Spleen (tissue), 11 donors: ENCODE results near the gene CACNA2D4. TPM values are rescaled to one million over a fixed set of nuclear protein-coding genes. Genes with fewer than 3 reads are reported as not detected.

Experiments used
- DNase-seq: peaks from one replicate; pipeline ENCODE4 v3.0.0-alpha.2; 2020
- H3K27ac ChIP-seq, 8 donors: fragments of 200-600 bp; sonication (generic) in 7 of 8; 1 replicate in 4 of 8; 2 replicates in 4 of 8; pipeline versions ENCODE4 v1.5.0 to v1.8.0; 2016 to 2021; ENCODE audit warnings: inconsistent platforms in 4 of 8, mild to moderate bottlenecking in 4 of 8, moderate library complexity in 1 of 8
- H3K27me3 ChIP-seq, 7 donors: fragments of 200-600 bp; sonication (generic) in 6 of 7; replicated peaks in 1 of 7; 1 replicate in 4 of 7; 2 replicates in 3 of 7; pipeline versions ENCODE4 v1.5.0 to v1.8.0; 2016 to 2021; ENCODE audit warnings: inconsistent platforms in 3 of 7, mild to moderate bottlenecking in 1 of 7
- H3K36me3 ChIP-seq, 6 donors: fragments of 200-600 bp; sonication (generic) in 5 of 6; 1 replicate in 4 of 6; 2 replicates in 2 of 6; pipeline versions ENCODE4 v1.5.0 to v1.8.0; 2016 to 2021; ENCODE audit warnings: inconsistent platforms in 2 of 6
- H3K4me1 ChIP-seq, 6 donors: fragments of 200-600 bp; sonication (generic) in 5 of 6; 1 replicate in 3 of 6; 2 replicates in 3 of 6; pipeline versions ENCODE4 v1.5.0 to v1.8.0; 2016 to 2021; ENCODE audit warnings: inconsistent platforms in 3 of 6
- H3K4me3 ChIP-seq, 8 donors: fragments of 200-600 bp; sonication (generic) in 7 of 8; 1 replicate in 4 of 8; 2 replicates in 4 of 8; pipeline versions ENCODE4 v1.5.0 to v1.8.0; 2016 to 2021; ENCODE audit warnings: inconsistent platforms in 4 of 8, mild to moderate bottlenecking in 4 of 8, moderate library complexity in 2 of 8
- H3K9me3 ChIP-seq, 8 donors: fragments of 200-600 bp; sonication (generic) in 7 of 8; 1 replicate in 4 of 8; 2 replicates in 4 of 8; pipeline versions ENCODE4 v1.5.0 to v1.8.0; 2016 to 2021; ENCODE audit warnings: inconsistent platforms in 4 of 8
- POLR2A ChIP-seq, 3 donors: fragments of 450-650 bp; IDR thresholded peaks; one replicate each; pipeline ENCODE4 v1.5.1; 2017; ENCODE audit warnings: antibody characterized with exemption in 3 of 3, mild to moderate bottlenecking in 1 of 3
- POLR2AphosphoS5 ChIP-seq, 3 donors: sonication (generic); formaldehyde crosslinking; IDR thresholded peaks; one replicate each; pipeline ENCODE4 v1.5.1; 2017; ENCODE audit warnings: antibody characterized with exemption in 3 of 3
- WGBS, 5 donors: extraction: QIAGEN DNeasy Blood & Tissue Kit in 3 of 5; methylation state at CpG; one replicate each; pipeline versions ENCODE4 v1.1.5 to v1.1.7; 2013 to 2018; 5-methylcytosine and 5-hydroxymethylcytosine counted together
- intact Hi-C: fragments of 100-400 bp; cut with DNase I; formaldehyde crosslinking; loops from one replicate; pipeline ENCODE4 v1.15.0; 2023; ENCODE audit warnings: low total_unique reads
- polyA plus RNA-seq, 3 donors: library from polyadenylated mRNA; stranded (reverse); fragments of 200-250 nt; gene quantifications; one replicate each; pipeline ENCODE4 v1.2.1, GENCODE V29; 2013
- total RNA-seq, 7 donors: library from RNA; depleted of rRNA in 3 of 7; stranded (reverse); fragments of >200 nt in 3 of 7; fragmentation: NEBNext Ultra II Directional in 4 of 7; extraction: Animal tissue kit (Norgen Biotek cat#: 25700) in 4 of 7; gene quantifications; one replicate each; pipeline versions ENCODE4 v1.1.0 to v1.2.1, GENCODE V29; 2016 to 2021
- TF ChIP-seq, protein P1 (sequence below), 11 experiments: fragments of 200-600 bp in 7 of 11; fragments of 450-650 bp in 4 of 11; sonication (generic) in 4 of 11; IDR thresholded peaks in 8 of 11; conservative IDR thresholded peaks in 3 of 11; 1 replicate in 7 of 11; 2 replicates in 4 of 11; pipeline versions ENCODE4 v1.4.0 to v1.8.0; 2016 to 2021; ENCODE audit warnings: antibody characterized with exemption in 11 of 11, inconsistent platforms in 4 of 11, mild to moderate bottlenecking in 1 of 11
- donor health status: healthy with polysubstance abuse.
- donor health status: DM: no; HTN: no; CAD: no; lungs with moderate emphysema.
- donor health status: DM: no; HTN: no; CAD: no.
- donor health status: Bipolar disorder and iron deficiency.
- donor health status: healthy.
- donor health status: DM: no; HTN: no; CAD: no.
- donor health status: DM: yes; HTN: yes; CAD: no.

Gene CACNA2D4
- total and polyA plus RNA-seq, 10 donors: 3.3 to 11.8 (median 7.0) TPM

DNA sequence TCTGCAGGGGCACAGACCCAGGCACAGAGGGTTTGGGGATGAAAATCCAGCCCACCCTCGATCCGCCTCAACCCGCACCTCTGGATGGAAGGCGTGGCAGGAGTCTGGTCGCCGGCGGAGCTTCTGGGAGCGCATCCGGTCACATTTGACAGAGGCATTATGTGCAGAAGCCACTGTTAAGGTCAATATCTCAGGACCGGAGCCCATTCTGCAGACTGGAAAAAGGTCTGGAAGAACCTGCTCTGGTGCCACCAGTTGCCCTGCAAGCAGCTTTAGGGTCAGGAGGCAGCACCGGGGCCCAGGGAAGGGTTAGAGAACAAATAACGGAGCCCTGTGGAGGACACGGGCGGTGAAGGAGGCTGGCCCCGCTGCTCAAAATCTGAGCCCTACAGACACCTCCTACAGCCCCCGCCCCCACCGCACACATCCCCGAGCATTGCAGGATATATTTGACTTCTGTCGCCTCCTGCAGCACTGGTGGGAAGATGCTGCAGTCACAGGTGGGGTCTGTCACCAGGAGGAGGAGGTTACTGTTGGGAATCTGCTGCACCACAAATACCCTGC, 123.1 kb downstream of the CACNA2D4 start:
- Histone ChIP-seq H3K9me3 (no peaks in the 10 kb centered on the region), H3K4me3 (peak overlapping the region in 1 of 8 donors; percentile 94), H3K27me3 (no peaks in the 10 kb centered on the region), H3K4me1 (peaks cover 10 to 61% (median 29%) of the 10 kb centered on the region in 6 donors), H3K36me3 (no peaks in the 10 kb centered on the region), H3K27ac (peak overlapping the region in 2 of 8 donors; percentile 97 to 99)
- 81 to 85% (median 84%) methylated on average over 19 of the region's 19 CpGs for WGBS, 5 donors
- intact Hi-C loops: loop anchor here (5.0 to 10.0 kb wide), 2 partner anchors 147 to 239 kb away; no protein-coding TSS in a partner anchor
- no peak for TF ChIP-seq POLR2A (IDR thresholded peaks at IDR 0.05)
- TF ChIP-seq POLR2AphosphoS5 (IDR thresholded peaks at IDR 0.05): no peak
- TF ChIP-seq, protein P1, sequence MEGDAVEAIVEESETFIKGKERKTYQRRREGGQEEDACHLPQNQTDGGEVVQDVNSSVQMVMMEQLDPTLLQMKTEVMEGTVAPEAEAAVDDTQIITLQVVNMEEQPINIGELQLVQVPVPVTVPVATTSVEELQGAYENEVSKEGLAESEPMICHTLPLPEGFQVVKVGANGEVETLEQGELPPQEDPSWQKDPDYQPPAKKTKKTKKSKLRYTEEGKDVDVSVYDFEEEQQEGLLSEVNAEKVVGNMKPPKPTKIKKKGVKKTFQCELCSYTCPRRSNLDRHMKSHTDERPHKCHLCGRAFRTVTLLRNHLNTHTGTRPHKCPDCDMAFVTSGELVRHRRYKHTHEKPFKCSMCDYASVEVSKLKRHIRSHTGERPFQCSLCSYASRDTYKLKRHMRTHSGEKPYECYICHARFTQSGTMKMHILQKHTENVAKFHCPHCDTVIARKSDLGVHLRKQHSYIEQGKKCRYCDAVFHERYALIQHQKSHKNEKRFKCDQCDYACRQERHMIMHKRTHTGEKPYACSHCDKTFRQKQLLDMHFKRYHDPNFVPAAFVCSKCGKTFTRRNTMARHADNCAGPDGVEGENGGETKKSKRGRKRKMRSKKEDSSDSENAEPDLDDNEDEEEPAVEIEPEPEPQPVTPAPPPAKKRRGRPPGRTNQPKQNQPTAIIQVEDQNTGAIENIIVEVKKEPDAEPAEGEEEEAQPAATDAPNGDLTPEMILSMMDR (IDR thresholded peaks at IDR 0.05 in 8 of 11, conservative IDR thresholded peaks at IDR 0.05 in 3 of 11): no peak
- DNase-seq: peak; percentile 84

DNA sequence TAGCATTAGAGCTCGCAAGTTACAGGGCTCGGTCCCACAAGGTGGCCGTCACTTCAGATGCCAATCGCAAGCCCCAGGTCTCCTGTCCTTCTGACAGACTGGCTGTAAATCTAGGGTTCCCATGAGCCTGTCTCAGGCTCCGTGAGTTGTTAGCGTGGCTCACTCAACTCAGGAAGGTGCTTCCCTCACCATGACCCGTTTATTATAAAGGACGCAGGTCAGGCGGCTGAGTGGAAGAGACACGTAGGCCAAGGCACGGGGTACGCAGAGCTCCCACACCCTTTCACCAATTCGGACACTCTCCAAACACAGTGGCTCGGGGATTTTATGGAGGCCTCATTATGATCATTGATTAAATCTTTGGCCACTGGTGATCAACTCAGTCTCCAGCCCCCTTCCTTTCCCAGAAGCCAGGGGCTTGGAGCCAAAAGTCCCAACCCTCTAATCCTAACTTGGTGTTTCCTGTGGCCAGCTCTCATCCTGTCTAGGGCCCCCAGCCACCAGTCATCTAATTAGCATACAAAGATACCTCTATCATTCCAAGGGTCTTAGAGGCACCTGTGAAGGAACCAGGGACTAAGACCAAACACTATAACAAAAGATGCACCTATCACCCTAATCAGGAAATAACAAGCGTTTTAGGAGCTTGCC, 123.9 kb downstream of the CACNA2D4 start:
- H3K36me3 ChIP-seq: no peaks in the 10 kb centered on the region
- H3K4me1 ChIP-seq: peaks cover 10 to 57% (median 29%) of the 10 kb centered on the region in 6 donors
- no peaks in the 10 kb centered on the region for H3K9me3 ChIP-seq
- TF ChIP-seq POLR2A (IDR thresholded peaks at IDR 0.05) (no peak), POLR2AphosphoS5 (IDR thresholded peaks at IDR 0.05) (no peak)
- TF ChIP-seq, protein P1 (IDR thresholded peaks at IDR 0.05 in 8 of 11, conservative IDR thresholded peaks at IDR 0.05 in 3 of 11): no peak
- peak; percentile 69 for DNase-seq
- intact Hi-C loops: loop anchor here (5.0 to 10.0 kb wide), 2 partner anchors 148 to 240 kb away; no protein-coding TSS in a partner anchor
- 86 to 94% (median 89%) methylated on average over 15 of the region's 15 CpGs for WGBS, 5 donors
- no peaks in the 10 kb centered on the region for H3K27me3 ChIP-seq
- no peak overlapping the region for H3K27ac ChIP-seq
- H3K4me3 ChIP-seq: no peak overlapping the region

DNA sequence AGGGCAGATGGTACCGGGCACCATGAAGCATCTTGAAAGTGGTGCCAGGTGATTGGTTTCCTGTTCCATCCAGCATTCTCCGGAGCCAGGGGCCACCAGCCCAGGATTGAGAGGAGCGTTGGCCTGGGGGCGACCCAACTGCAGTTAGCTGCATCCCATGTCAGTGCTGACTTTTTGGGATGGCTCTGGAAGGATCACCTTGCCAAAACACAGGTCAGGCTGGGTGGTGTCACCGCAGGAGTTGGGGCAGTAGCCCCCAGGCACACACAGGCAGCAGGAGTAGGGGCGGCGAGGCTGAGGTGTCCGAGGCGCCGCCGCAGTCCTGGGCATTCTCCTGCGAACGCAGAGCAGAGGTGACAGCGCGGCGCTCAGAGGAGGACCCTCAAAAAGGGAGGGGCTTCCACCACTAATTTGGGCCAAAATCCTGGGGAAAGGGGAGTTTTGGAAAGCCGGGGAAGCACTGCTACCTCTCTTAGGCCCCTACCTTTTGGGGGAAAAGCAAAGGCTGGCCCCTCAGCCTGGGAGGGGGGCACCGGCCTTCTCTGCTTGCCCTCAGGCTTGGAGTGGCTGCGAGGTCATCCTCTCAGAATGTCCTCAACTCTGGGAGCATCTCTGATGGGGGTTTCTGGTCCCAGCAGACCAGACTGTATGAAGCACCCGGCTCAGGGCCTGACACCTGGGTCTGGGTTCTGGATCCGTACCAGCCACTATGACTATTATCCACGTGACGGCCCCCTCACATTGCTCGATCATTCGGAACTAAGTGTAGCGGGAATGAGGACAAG, 124.8 kb downstream of the CACNA2D4 start:
- peak; percentile 75 for DNase-seq
- TF ChIP-seq, protein P1 (IDR thresholded peaks at IDR 0.05 in 8 of 11, conservative IDR thresholded peaks at IDR 0.05 in 3 of 11): no peak
- peak in 1 of 3 donors; percentile 32 for TF ChIP-seq POLR2AphosphoS5 (IDR thresholded peaks at IDR 0.05)
- H3K36me3 ChIP-seq: no peaks in the 10 kb centered on the region
- intact Hi-C loops: loop anchor here (10.0 kb wide), 1 partner anchor 241 kb away; no protein-coding TSS in a partner anchor
- H3K4me3 ChIP-seq: no peak overlapping the region
- peaks cover 10 to 57% (median 29%) of the 10 kb centered on the region in 6 donors for H3K4me1 ChIP-seq
- no peaks in the 10 kb centered on the region for H3K9me3 ChIP-seq
- H3K27me3 ChIP-seq: no peaks in the 10 kb centered on the region
- no peak overlapping the region for H3K27ac ChIP-seq
- 92 to 94% (median 93%) methylated on average over 24 to 26 of the region's 26 CpGs for WGBS, 5 donors
